CD14-positive monocyte (primary cell): Measurements from ENCODE around the gene SLC16A4. TPM values are rescaled to one million over a fixed set of nuclear protein-coding genes. Genes with fewer than 3 reads are reported as not detected.

Experiments used
- DNase-seq, 3 donors: peaks; one replicate each; pipeline ENCODE4 v3.0.0-alpha.2; 2011 to 2022
- H2AFZ ChIP-seq: 2 replicates; pipeline ENCODE4 v1.6.0; 2012; ENCODE audit warnings: mild to moderate bottlenecking, low read depth, low read length, inconsistent platforms; ENCODE audit not compliant: insufficient read depth, poor library complexity, severe bottlenecking
- H3K27ac ChIP-seq, 2 donors: 1 replicate in 1 of 2; 2 replicates in 1 of 2; pipeline ENCODE4 v1.5.1; 2012 to 2013; ENCODE audit warnings: low read length in 2 of 2, control low read depth in 1 of 2, inconsistent platforms in 1 of 2, low read depth in 1 of 2, mild to moderate bottlenecking in 1 of 2
- H3K27me3 ChIP-seq, 2 donors: one replicate each; pipeline versions ENCODE4 v1.6.0 to v1.6.1; 2011 to 2013; ENCODE audit warnings: low read length in 2 of 2; ENCODE audit not compliant: control insufficient read depth in 2 of 2, insufficient read depth in 2 of 2
- H3K36me3 ChIP-seq, 2 donors: replicated peaks in 1 of 2; 1 replicate in 1 of 2; 2 replicates in 1 of 2; pipeline versions ENCODE4 v1.5.1 to v1.6.1; 2012 to 2013; ENCODE audit warnings: low read length in 2 of 2, control low read depth in 1 of 2, inconsistent platforms in 1 of 2, mild to moderate bottlenecking in 1 of 2; ENCODE audit not compliant: insufficient read depth in 2 of 2, control insufficient read depth in 1 of 2
- H3K4me1 ChIP-seq, 2 donors: 1 replicate in 1 of 2; 2 replicates in 1 of 2; pipeline versions ENCODE4 v1.5.1 to v1.6.1; 2012 to 2013; ENCODE audit warnings: low read length in 2 of 2, control low read depth in 1 of 2, inconsistent platforms in 1 of 2, mild to moderate bottlenecking in 1 of 2, moderate library complexity in 1 of 2; ENCODE audit not compliant: insufficient read depth in 2 of 2, control insufficient read depth in 1 of 2
- H3K4me2 ChIP-seq: replicated peaks from 2 replicates; pipeline ENCODE3; 2012; ENCODE audit warnings: low read length, moderate library complexity, mild to moderate bottlenecking; ENCODE audit not compliant: poor library complexity, severe bottlenecking; ENCODE audit errors: extremely low read depth
- H3K4me3 ChIP-seq, 3 experiments: fragments of 200-600 bp in 1 of 3; sonication (generic) in 1 of 3; replicated peaks in 1 of 3; 1 replicate in 2 of 3; 2 replicates in 1 of 3; pipeline ENCODE4 v1.5.1; 2011 to 2013; ENCODE audit warnings: low read length in 3 of 3, mild to moderate bottlenecking in 3 of 3, control low read depth in 2 of 3, low read depth in 2 of 3, inconsistent platforms in 1 of 3, moderate library complexity in 1 of 3
- H3K79me2 ChIP-seq: 2 replicates; pipeline ENCODE4 v1.6.0; 2012; ENCODE audit warnings: mild to moderate bottlenecking, control low read depth, inconsistent platforms, low read length, moderate library complexity; ENCODE audit not compliant: insufficient read depth
- H3K9ac ChIP-seq: 2 replicates; pipeline ENCODE4 v1.6.0; 2017; ENCODE audit warnings: low read length, mild to moderate bottlenecking; ENCODE audit not compliant: insufficient read depth, poor library complexity, severe bottlenecking
- H3K9me3 ChIP-seq, 2 donors: replicated peaks in 1 of 2; 1 replicate in 1 of 2; 2 replicates in 1 of 2; pipeline versions ENCODE4 v1.5.1 to v1.6.1; 2012 to 2013; ENCODE audit warnings: low read length in 2 of 2, control low read depth in 1 of 2; ENCODE audit not compliant: control insufficient read depth in 1 of 2, insufficient read depth in 1 of 2
- H4K20me1 ChIP-seq: 2 replicates; pipeline ENCODE4 v1.6.0; 2012; ENCODE audit warnings: mild to moderate bottlenecking, low read length, control low read depth, moderate library complexity; ENCODE audit not compliant: insufficient read depth
- H3K27ac Mint-ChIP-seq, 7 donors: one replicate each; pipeline ENCODE4 v1.8.0; 2020; ENCODE audit warnings: mild to moderate bottlenecking in 7 of 7, mixed read lengths in 7 of 7, moderate library complexity in 6 of 7, inconsistent platforms in 2 of 7
- H3K27me3 Mint-ChIP-seq, 3 donors: one replicate each; pipeline ENCODE4 v1.8.0; 2021 to 2022; ENCODE audit warnings: low read depth in 3 of 3, mild to moderate bottlenecking in 3 of 3, mixed read lengths in 3 of 3, moderate library complexity in 3 of 3, inconsistent platforms in 1 of 3
- H3K36me3 Mint-ChIP-seq, 2 donors: one replicate each; pipeline ENCODE4 v1.8.0; 2020; ENCODE audit warnings: mixed read lengths in 2 of 2, inconsistent platforms in 1 of 2, mild to moderate bottlenecking in 1 of 2
- H3K4me1 Mint-ChIP-seq: one replicate; pipeline ENCODE4 v1.8.0; 2020; ENCODE audit warnings: mild to moderate bottlenecking, mixed read lengths
- H3K4me3 Mint-ChIP-seq, 2 donors: one replicate each; pipeline ENCODE4 v1.8.0; 2020; ENCODE audit warnings: mild to moderate bottlenecking in 2 of 2, mixed read lengths in 2 of 2, moderate library complexity in 1 of 2
- H3K9me3 Mint-ChIP-seq, 7 donors: one replicate each; pipeline ENCODE4 v1.8.0; 2020 to 2022; ENCODE audit warnings: mixed read lengths in 7 of 7, mild to moderate bottlenecking in 6 of 7, moderate library complexity in 6 of 7, inconsistent platforms in 2 of 7
- WGBS: methylation state at CpG from one replicate; pipeline ENCODE4 v1.1.5; 2013; ENCODE audit warnings: missing lambda C conversion rate; ENCODE audit not compliant: insufficient coverage; 5-methylcytosine and 5-hydroxymethylcytosine counted together
- intact Hi-C, 2 donors: fragments of 100-400 bp; cut with micrococcal nuclease; formaldehyde crosslinking; loops; one replicate each; pipeline versions ENCODE4 v1.15.0 to v1.15.1; 2023
- polyA plus RNA-seq, 3 donors: library from polyadenylated mRNA; depleted of rRNA in 1 of 3; unstranded in 2 of 3; stranded (reverse) in 1 of 3; fragments of 300-500 nt in 2 of 3; fragments of >200 nt in 1 of 3; fragmentation: Illumina TruSeq in 2 of 3; gene quantifications; 1 replicate in 2 of 3; 2 replicates in 1 of 3; pipeline ENCODE4 v1.2.3, GENCODE V29; 2012 to 2021
- TF ChIP-seq, protein P1 (sequence below): fragments of 200-600 bp; IDR thresholded peaks from one replicate; pipeline ENCODE4 v1.8.0; 2022; ENCODE audit warnings: antibody characterized with exemption, mild to moderate bottlenecking

SLC16A4 gene
- polyA plus RNA-seq, 3 donors, result 0.13 to 0.26 (median 0.25) TPM

DNA sequence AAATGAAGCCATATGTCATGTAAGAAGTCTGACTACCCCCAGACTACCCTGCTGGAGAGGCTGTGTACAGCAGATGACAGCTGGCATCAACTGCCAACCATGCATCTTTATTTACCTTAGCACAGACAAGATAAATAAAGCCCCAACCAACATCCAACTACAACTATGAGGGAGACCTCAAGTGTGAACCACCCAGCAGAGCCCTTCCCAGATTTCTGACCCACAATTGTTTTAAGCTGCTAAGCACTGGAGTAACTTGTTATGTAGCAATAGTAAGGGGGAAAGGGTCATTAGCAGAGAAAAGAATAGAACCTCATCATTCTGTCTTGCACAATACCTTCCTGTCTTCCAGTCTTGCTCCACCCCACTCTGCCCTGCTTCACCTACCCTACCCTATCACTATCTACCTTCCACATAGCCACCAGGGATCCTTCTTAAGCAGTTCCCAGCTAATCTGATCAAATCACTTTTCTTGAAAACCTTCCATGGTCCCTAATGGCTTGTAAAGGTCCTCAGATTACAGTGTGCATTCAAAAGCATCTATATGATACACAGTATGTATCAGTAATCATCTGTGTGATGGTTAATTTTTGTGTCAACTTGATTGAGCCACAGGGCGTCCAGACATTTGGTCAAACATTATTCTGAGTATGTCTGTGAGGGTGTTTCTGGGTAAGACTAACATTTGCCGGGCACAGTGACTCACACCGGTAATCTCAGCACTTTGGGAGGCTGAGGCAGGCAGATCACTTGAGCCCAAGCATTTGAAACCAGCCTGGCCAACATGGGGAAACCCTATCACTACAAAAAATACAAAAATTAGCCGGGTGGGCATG, 71.3 kb downstream of the SLC16A4 start:
- Mint-ChIP-seq H3K9me3 (peaks cover 4 to 15% (median 14%) of the 10 kb centered on the region in 7 donors), H3K27me3 (no peaks in the 10 kb centered on the region), H3K4me1 (peaks cover 9% of the 10 kb centered on the region), H3K36me3 (peaks cover 0 to 12% of the 10 kb centered on the region in 2 donors), H3K4me3 (no peak overlapping the region), H3K27ac (peak overlapping the region in 1 of 7 donors; percentile 62)
- no peak for DNase-seq
- Histone ChIP-seq H3K4me2 (no peak overlapping the region), H4K20me1 (no peaks in the 10 kb centered on the region), H3K4me1 (peaks cover 0 to 8% of the 10 kb centered on the region in 2 donors), H3K79me2 (no peaks in the 10 kb centered on the region), H3K4me3 (no peak overlapping the region), H3K9me3 (peaks cover 7% of the 10 kb centered on the region in 2 donors), H3K27ac (no peak overlapping the region), H3K27me3 (no peaks in the 10 kb centered on the region), H2AFZ (no peak overlapping the region), H3K9ac (no peak overlapping the region), H3K36me3 (no peaks in the 10 kb centered on the region)
- intact Hi-C loops, result loop anchor here in 1 of 2 donors (10.0 kb wide), 2 partner anchors 145 to 175 kb away; no protein-coding TSS in a partner anchor
- WGBS, result 100% methylated on average over 1 of the region's 4 CpGs
- TF ChIP-seq, protein P1, sequence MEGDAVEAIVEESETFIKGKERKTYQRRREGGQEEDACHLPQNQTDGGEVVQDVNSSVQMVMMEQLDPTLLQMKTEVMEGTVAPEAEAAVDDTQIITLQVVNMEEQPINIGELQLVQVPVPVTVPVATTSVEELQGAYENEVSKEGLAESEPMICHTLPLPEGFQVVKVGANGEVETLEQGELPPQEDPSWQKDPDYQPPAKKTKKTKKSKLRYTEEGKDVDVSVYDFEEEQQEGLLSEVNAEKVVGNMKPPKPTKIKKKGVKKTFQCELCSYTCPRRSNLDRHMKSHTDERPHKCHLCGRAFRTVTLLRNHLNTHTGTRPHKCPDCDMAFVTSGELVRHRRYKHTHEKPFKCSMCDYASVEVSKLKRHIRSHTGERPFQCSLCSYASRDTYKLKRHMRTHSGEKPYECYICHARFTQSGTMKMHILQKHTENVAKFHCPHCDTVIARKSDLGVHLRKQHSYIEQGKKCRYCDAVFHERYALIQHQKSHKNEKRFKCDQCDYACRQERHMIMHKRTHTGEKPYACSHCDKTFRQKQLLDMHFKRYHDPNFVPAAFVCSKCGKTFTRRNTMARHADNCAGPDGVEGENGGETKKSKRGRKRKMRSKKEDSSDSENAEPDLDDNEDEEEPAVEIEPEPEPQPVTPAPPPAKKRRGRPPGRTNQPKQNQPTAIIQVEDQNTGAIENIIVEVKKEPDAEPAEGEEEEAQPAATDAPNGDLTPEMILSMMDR, result no peak

DNA sequence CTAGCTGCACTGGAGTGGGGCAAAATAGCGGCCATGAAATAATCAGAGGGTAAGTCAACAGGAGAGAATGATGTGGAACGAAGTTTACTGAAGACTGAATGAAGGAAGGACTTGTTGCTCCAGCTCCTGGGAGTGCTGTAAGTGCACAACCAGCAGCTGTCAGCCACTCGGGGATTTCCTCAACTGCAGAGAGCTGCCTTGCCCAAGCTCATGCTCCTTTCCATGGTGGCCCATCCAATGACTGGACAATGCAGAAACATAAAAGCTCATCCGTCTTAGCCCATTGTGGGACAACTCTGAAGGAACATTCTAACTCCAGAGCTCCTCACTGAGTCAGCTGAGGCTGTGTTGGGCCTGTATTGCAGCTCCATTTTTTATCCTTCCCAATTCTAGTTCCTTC, 72.8 kb downstream of the SLC16A4 start:
- 96% methylated on average over 4 of the region's 4 CpGs for WGBS
- no peaks in the 10 kb centered on the region for H4K20me1 ChIP-seq
- no peak overlapping the region for H2AFZ ChIP-seq
- H3K9ac ChIP-seq, result no peak overlapping the region
- no peaks in the 10 kb centered on the region for H3K36me3 ChIP-seq
- H3K27me3 ChIP-seq, result no peaks in the 10 kb centered on the region
- H3K27ac ChIP-seq, result no peak overlapping the region
- no peak overlapping the region for H3K4me3 Mint-ChIP-seq
- no peaks in the 10 kb centered on the region for H3K79me2 ChIP-seq
- DNase-seq, result no peak
- H3K4me3 ChIP-seq, result no peak overlapping the region
- TF ChIP-seq, protein P1, result no peak
- H3K4me1 ChIP-seq, result peaks cover 0 to 8% of the 10 kb centered on the region in 2 donors
- peaks cover 9% of the 10 kb centered on the region for H3K4me1 Mint-ChIP-seq
- peaks cover 4 to 15% (median 14%) of the 10 kb centered on the region in 7 donors for H3K9me3 Mint-ChIP-seq
- peaks cover 0 to 12% of the 10 kb centered on the region in 2 donors for H3K36me3 Mint-ChIP-seq
- peaks cover 7% of the 10 kb centered on the region in 2 donors for H3K9me3 ChIP-seq
- peak overlapping the region in 1 of 7 donors; percentile 10 for H3K27ac Mint-ChIP-seq
- intact Hi-C loops, result loop anchor here in 1 of 2 donors (10.0 kb wide), 2 partner anchors 147 to 177 kb away; no protein-coding TSS in a partner anchor
- no peak overlapping the region for H3K4me2 ChIP-seq
- H3K27me3 Mint-ChIP-seq, result no peaks in the 10 kb centered on the region
